ENCODE measurements around the gene STIMATE.

DNA sequence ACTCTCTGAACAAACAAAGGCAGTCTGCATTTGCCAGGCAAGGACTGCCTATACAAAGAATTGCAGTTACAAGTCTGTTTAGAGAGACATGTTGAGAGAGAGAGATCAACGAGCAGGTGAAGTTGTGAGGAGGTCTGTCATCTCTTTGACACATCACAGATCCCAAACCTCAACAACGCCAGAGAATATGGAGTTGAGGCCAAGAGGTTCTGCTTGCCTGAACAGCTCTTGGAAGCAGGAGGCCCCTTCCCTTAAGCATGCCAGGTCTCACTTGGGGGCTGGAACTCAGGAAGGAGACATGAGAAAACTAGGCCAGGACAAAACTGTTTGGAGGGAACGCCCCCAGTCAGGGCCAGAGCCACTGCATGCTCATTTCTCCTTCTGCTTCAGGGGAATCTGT is 40.2 kb downstream of the STIMATE start:
- no peak for TF ChIP-seq GATA2 (IDR thresholded peaks at IDR 0.05; ENCODE audit: low read depth, low read length)
- no peak for TF ChIP-seq GATA3 (IDR thresholded peaks at IDR 0.05; ENCODE audit: low read depth, low read length)
